ENCODE measurements around the gene CCDC141.

GRCh38 chr2:179059026-179059700, 9.2 kb upstream of the CCDC141 start:
- TF ChIP-seq CTCF (IDR thresholded peaks at IDR 0.05; ENCODE audit: borderline replicate concordance, extremely low read depth, low read length, poor library complexity, severe bottlenecking) = no peak
- TF ChIP-seq EZH2 (IDR thresholded peaks at IDR 0.05; ENCODE audit: borderline replicate concordance, low read depth, low read length, severe bottlenecking) = no peak
